ENCODE data around the gene ECE1.
A peak's percentile ranks its signal among the peaks of the same experiment; 100 is the strongest.

ECE1 gene

DNA sequence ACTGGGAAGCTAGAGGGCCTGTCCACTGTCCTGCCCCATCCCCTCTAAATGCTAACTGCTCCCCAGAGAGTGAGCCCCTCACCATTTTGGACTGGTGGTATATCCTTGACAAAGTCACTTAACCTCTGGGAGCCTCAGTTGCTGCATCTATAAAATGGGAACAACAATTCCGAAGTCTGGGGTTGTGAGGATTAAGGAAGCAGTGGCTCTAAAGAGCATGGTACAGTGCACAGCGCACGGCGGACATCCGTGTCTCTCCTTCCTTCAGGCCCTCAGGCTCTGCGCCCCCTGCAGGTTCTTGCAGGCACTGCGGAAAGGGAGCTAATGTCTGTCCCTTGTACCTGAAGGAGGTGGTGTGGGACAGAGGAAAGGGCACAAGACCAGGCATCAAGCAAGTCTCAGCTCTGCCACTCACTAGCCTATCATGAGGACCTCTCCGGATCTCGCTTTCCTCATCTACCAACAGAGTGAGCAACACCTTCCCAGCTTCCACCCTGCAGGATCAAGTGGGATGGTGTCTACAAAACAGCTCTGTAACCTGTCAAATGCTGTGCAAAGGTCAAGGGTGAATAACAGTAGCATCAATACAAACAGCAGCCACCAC lies 20.1 kb downstream of the ECE1 start:
- no peaks in the 10 kb centered on the region for H3K27me3 ChIP-seq (ENCODE audit: insufficient read depth, low read length)
- no peaks in the 10 kb centered on the region for H3F3A ChIP-seq (ENCODE audit: insufficient read depth, low read length)
- TF ChIP-seq, protein P1, sequence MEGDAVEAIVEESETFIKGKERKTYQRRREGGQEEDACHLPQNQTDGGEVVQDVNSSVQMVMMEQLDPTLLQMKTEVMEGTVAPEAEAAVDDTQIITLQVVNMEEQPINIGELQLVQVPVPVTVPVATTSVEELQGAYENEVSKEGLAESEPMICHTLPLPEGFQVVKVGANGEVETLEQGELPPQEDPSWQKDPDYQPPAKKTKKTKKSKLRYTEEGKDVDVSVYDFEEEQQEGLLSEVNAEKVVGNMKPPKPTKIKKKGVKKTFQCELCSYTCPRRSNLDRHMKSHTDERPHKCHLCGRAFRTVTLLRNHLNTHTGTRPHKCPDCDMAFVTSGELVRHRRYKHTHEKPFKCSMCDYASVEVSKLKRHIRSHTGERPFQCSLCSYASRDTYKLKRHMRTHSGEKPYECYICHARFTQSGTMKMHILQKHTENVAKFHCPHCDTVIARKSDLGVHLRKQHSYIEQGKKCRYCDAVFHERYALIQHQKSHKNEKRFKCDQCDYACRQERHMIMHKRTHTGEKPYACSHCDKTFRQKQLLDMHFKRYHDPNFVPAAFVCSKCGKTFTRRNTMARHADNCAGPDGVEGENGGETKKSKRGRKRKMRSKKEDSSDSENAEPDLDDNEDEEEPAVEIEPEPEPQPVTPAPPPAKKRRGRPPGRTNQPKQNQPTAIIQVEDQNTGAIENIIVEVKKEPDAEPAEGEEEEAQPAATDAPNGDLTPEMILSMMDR (IDR thresholded peaks at IDR 0.05; ENCODE audit: low read length): peak; percentile 100
- no peak for TF ChIP-seq EZH2 (IDR thresholded peaks at IDR 0.05; ENCODE audit: borderline replicate concordance, low read length)
- no peaks in the 10 kb centered on the region for H4K20me1 ChIP-seq (ENCODE audit: insufficient read depth, low read length)
- no peak overlapping the region for H3K27ac ChIP-seq (ENCODE audit: low read depth, low read length, poor library complexity, severe bottlenecking)
- H3K79me2 ChIP-seq (ENCODE audit: insufficient read depth, low read length): no peaks in the 10 kb centered on the region
- H3K4me1 ChIP-seq (ENCODE audit: insufficient read depth, low read length, severe bottlenecking): no peaks in the 10 kb centered on the region
- peaks cover 4% of the 10 kb centered on the region; the same call in 1 of the 2 replicates for H3K9me3 ChIP-seq (ENCODE audit: low read length)
- H3K36me3 ChIP-seq (ENCODE audit: insufficient read depth, low read length): peaks cover 47% of the 10 kb centered on the region
- H3K4me3 ChIP-seq (ENCODE audit: low read depth, low read length, poor library complexity, severe bottlenecking): no peak overlapping the region
- H3K9ac ChIP-seq (ENCODE audit: low read length): no peak overlapping the region
- no peaks in the 10 kb centered on the region for H3K9me2 ChIP-seq (ENCODE audit: low read depth, low read length)
- H2AFZ ChIP-seq (ENCODE audit: low read length): no peak overlapping the region
- H3K4me2 ChIP-seq (ENCODE audit: low read length): no peak overlapping the region

DNA sequence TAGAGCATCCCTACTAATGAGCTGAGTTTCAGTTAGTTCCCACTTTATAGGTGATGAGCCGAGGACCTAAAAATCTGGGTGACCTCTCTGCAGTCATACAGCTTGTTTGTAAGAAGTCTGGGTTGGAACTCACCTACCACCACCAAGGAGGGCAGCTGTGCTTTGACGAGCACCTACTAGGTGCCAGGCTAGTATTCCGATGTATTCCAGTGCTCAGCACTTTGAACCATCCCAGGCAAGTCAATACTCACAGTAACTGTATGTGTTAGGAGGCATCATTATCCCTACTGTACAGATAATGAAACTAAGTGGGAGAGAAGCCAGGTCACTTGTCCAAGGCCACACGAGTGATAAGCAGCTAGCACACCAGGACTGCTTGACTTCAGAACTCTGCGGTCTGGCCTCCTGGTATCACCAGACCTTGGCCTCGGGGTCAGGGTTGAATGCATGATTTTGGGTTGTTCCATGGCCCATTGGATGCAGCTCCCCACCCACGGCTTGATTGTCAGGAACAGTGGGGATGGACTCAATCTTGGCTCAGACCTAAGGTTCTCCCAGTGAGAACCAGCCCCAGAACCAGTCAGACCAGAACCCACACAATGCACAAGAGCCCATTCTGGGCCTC lies 20.7 kb downstream of the ECE1 start:
- Histone ChIP-seq H3K36me3 (ENCODE audit: insufficient read depth, low read length) (peaks cover 47% of the 10 kb centered on the region), H3K9me2 (ENCODE audit: low read depth, low read length) (no peaks in the 10 kb centered on the region), H2AFZ (ENCODE audit: low read length) (no peak overlapping the region), H3K27ac (ENCODE audit: low read depth, low read length, poor library complexity, severe bottlenecking) (no peak overlapping the region), H3K4me3 (ENCODE audit: low read depth, low read length, poor library complexity, severe bottlenecking) (no peak overlapping the region), H3K4me2 (ENCODE audit: low read length) (no peak overlapping the region), H3K27me3 (ENCODE audit: insufficient read depth, low read length) (no peaks in the 10 kb centered on the region), H3F3A (ENCODE audit: insufficient read depth, low read length) (no peaks in the 10 kb centered on the region), H3K4me1 (ENCODE audit: insufficient read depth, low read length, severe bottlenecking) (no peaks in the 10 kb centered on the region), H3K9ac (ENCODE audit: low read length) (no peak overlapping the region), H3K9me3 (ENCODE audit: low read length) (peaks cover 4% of the 10 kb centered on the region; the same call in 1 of the 2 replicates), H3K79me2 (ENCODE audit: insufficient read depth, low read length) (no peaks in the 10 kb centered on the region), H4K20me1 (ENCODE audit: insufficient read depth, low read length) (no peaks in the 10 kb centered on the region)
- TF ChIP-seq, protein P1 (IDR thresholded peaks at IDR 0.05; ENCODE audit: low read length): no peak
- no peak for TF ChIP-seq EZH2 (IDR thresholded peaks at IDR 0.05; ENCODE audit: borderline replicate concordance, low read length)

- TF ChIP-seq EZH2 (IDR thresholded peaks at IDR 0.05; ENCODE audit: borderline replicate concordance, low read length): no peak
- TF ChIP-seq, protein P1 (IDR thresholded peaks at IDR 0.05; ENCODE audit: low read length): no peak
- no peak overlapping the region for H3K4me2 ChIP-seq (ENCODE audit: low read length)
- H3K27me3 ChIP-seq (ENCODE audit: insufficient read depth, low read length): no peaks in the 10 kb centered on the region
- H3K9me3 ChIP-seq (ENCODE audit: low read length): peaks cover 4% of the 10 kb centered on the region; the same call in 1 of the 2 replicates
- H3K9ac ChIP-seq (ENCODE audit: low read length): no peak overlapping the region
- no peaks in the 10 kb centered on the region for H3K4me1 ChIP-seq (ENCODE audit: insufficient read depth, low read length, severe bottlenecking)
- no peaks in the 10 kb centered on the region for H4K20me1 ChIP-seq (ENCODE audit: insufficient read depth, low read length)
- peaks cover 47% of the 10 kb centered on the region for H3K36me3 ChIP-seq (ENCODE audit: insufficient read depth, low read length)
- no peak overlapping the region for H3K4me3 ChIP-seq (ENCODE audit: low read depth, low read length, poor library complexity, severe bottlenecking)
- no peaks in the 10 kb centered on the region for H3K9me2 ChIP-seq (ENCODE audit: low read depth, low read length)
- H2AFZ ChIP-seq (ENCODE audit: low read length): no peak overlapping the region
- H3K79me2 ChIP-seq (ENCODE audit: insufficient read depth, low read length): no peaks in the 10 kb centered on the region
- H3K27ac ChIP-seq (ENCODE audit: low read depth, low read length, poor library complexity, severe bottlenecking): no peak overlapping the region
- H3F3A ChIP-seq (ENCODE audit: insufficient read depth, low read length): no peaks in the 10 kb centered on the region
These were observed 21.7 kb downstream of the ECE1 start for GRCh38 chr1:21268281-21269239.
